GM12801 (cell line): Measurements from ENCODE around the gene CCDC9B.

Experiments
- TF ChIP-seq, protein P1 (sequence below): IDR thresholded peaks from one replicate; pipeline ENCODE4 v1.5.1; 2011; ENCODE audit warnings: control low read depth; ENCODE audit not compliant: insufficient read length; ENCODE audit errors: extremely low read depth

Gene CCDC9B

DNA sequence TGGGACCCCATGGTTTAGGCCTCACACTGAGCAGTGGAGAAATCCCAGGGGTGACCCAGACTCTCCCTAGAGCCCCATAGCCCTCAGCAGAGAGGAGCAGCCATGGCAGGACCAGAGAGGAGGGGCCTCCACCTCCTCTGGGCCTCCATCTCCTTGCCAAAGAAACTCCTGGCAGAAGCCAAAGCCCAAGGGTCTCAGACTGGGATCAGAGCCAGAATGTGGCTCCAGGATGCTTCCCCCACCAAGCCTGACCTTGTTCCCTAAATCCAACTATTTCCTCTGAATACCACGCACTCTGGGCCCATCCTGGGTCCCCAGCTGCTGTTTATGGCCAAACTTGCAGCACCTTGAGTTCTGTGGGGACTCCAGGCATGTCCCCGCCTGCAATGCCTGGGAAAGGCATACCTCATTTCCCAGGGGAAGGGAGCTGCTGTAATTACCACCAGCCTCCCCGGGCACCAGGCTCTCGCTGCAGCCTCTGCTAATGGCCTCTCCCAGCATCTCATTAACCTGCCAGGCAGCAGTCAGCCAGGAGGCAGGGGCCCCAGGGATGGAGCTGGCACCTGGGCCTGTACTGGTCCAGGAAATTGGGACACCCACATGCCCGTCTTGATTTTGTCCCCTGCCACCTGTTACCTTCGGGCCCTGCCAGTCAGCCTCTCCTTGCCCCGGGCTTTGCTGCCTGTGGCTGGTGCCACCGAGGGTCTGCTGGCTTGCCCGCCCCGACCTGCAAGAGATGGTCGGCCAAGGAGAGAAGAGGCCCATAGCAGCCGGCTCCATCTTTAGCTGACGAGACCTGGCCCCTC is 4.6 kb downstream of the CCDC9B start:
- TF ChIP-seq, protein P1, sequence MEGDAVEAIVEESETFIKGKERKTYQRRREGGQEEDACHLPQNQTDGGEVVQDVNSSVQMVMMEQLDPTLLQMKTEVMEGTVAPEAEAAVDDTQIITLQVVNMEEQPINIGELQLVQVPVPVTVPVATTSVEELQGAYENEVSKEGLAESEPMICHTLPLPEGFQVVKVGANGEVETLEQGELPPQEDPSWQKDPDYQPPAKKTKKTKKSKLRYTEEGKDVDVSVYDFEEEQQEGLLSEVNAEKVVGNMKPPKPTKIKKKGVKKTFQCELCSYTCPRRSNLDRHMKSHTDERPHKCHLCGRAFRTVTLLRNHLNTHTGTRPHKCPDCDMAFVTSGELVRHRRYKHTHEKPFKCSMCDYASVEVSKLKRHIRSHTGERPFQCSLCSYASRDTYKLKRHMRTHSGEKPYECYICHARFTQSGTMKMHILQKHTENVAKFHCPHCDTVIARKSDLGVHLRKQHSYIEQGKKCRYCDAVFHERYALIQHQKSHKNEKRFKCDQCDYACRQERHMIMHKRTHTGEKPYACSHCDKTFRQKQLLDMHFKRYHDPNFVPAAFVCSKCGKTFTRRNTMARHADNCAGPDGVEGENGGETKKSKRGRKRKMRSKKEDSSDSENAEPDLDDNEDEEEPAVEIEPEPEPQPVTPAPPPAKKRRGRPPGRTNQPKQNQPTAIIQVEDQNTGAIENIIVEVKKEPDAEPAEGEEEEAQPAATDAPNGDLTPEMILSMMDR = no peak

DNA sequence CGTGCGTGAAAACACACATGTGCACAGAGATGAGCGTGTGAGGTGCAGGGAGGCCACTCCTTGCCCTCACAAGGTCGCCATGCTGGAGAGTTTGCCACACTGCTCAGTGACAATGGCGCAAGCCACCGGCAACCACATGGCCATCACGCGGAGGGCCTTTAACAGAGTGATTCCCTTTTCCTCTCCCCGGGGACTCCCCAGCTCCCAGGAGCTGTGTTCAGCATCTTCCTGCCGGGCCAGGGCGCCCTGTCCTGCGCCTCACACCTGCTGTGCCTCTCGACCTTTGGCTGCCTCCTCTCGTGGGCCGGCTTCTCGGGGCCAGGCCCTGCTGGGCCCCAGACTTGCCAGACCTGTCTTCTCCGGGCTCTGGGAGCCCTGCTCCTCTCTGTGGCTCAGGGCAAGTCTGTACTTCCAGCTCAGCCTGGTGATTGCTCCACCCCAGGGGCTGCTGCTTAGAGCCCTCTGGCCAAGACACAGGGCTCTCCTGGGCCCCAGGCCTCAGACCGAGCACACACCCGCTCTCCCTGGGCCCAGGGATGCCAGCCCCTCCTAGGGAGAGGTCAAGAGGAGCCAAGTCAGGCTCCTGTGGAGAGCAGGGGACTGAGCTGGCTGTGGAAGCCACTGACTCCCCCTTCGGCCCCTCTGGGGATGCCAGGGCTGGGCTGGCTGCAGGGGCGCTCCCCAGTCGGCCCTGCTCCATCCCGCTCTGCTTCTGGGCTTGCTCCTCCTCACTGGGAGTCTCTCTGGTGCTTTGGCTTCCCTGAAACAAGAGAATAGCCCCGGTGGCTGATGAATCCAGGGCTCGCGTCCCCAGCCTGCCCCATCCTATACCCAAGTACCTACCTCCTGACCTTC is 5.6 kb downstream of the CCDC9B start:
- TF ChIP-seq, protein P1 = no peak

DNA sequence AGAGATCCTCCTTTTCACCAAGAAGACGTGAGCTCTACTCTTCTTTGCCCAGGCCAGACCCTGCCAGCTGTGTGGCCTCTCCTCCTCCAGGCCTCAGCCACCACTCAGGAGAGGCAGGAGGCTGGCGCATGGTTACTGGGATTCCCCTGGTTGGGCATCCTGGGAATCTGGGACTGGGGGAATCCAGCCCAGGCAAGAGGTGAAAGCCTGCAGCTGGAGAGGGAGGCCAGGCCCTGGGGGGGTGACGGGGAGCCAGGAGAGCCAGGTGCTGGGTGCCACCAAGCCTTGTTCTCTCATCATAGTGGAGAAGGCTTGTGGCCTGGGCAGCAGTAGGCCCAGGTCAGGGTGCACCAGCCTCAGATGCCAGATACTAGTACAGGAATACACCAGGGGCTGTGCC is 6.2 kb downstream of the CCDC9B start:
- TF ChIP-seq, protein P1 = no peak

DNA sequence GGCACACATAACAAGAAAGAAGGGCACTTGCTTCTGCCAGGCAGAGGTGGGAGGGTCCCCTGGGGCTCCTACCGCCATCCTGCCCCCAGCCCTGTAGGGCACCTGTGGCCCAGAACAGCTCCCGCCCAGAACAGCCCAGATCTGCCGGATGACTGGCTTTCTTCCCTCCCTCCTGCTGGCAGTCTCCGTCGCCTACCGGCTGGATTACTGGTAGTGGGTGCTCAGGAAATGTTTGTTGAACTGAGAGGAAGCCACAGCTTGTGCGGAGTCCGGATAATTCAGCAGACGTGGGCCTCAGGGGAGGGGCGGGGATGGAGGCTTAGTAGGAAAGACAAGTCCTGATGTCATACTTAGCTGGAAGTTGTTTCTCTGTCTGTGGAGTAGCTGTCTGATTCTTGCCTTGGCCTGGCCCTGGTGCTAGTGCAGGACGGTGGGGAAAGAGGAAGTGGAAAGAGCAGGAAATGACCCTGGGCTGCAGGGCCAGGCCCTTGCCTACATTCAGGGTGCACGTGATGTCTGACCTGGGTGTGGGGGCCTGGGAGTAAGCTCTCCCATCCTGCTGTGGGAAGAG is 6.7 kb downstream of the CCDC9B start:
- TF ChIP-seq, protein P1 = no peak

DNA sequence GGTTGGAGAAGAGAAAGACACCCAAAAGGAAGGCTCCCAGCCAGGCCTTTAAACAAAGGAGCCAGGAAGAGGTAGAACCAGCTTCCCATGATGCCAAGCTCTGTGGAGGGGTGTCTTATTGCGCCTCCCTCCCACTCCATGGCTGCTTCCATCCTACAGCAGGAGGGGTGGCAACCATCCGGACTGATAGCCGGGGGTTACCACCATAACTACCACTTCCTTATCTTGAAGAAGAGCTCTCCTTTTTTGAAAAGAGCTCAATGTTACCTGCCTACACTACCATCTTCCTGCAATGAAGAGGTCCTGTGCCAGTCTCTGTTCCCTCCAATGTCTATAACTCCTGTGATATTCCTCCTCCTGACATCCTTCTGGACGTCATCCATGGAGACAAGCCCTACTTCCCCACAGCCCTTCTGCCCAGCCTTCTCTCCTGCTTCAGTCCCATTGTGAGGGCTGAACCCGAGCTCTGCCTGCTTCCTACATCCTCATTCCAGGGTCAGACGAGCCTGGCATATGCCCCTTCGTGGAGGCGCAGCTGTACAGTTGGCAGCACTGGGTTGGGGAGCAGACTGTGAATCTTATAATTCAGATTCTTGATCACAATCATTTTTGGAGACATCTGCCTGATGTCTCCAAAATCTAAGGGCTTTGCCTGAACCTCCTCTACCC is 8.5 kb downstream of the CCDC9B start:
- TF ChIP-seq, protein P1 = no peak

DNA sequence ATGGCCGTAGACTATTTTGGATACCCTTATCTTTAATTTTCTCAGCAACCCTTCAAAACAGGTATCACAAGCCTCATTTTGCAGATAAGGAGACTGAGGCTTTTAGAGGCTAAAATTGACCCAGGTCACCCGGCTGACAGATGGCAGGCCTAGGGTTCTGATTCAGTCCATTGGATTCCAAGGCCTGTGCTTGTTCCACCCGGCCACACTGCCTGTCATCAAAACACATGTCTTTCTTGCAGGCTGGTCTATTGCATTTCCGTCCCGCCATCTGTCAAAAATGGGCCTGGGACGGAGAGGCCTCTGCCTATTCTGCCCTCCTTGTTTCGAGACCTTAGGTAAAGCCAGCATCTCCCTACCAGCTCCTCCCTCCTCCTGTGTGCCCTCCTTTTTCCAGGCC is 9.1 kb downstream of the CCDC9B start:
- TF ChIP-seq, protein P1 = no peak

DNA sequence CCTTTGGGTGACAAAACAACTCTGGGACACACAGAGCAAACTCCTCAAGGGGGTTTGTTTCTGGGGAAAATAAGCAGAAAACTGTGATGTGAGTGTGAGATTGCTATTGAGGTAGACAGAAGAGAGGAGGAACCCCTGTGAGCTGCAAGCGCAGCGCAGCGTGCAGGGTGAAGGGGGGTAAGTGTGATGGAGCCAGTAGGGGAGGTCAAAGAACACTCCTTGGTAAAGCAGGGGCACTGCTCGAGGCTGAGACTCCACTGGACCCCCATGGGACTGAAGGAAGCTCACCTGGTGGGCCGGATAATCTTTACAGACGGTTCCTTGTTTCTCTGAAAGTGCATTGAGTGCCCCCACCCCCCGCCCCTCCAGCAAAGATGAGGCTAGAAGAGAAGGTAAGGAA is 9.7 kb downstream of the CCDC9B start:
- TF ChIP-seq, protein P1 = no peak
